AG09309 (cell line): Measurements from ENCODE around the gene GSK3B.

Experiments used
- DNase-seq: peaks from one replicate; pipeline ENCODE4 v3.0.0-alpha.2; 2010; ENCODE audit warnings: low read depth
- H3K4me3 ChIP-seq: 2 replicates; pipeline ENCODE4 v1.5.1; 2011; ENCODE audit warnings: mild to moderate bottlenecking, low read depth, low read length, moderate library complexity; ENCODE audit not compliant: control insufficient read depth
- CTCF ChIP-seq: IDR thresholded peaks from 2 replicates; pipeline ENCODE4 v1.5.1; 2011; ENCODE audit warnings: mild to moderate bottlenecking, low read depth, low read length, inconsistent platforms; ENCODE audit not compliant: insufficient read depth, control insufficient read depth; ENCODE audit errors: missing control alignments

GSK3B gene

GRCh38 chr3:119779731-119780383, 314.4 kb downstream of the GSK3B start:
- DNase-seq: no peak
- TF ChIP-seq CTCF: no peak
- no peak overlapping the region for H3K4me3 ChIP-seq

- DNase-seq: no peak
- TF ChIP-seq CTCF: no peak
- no peak overlapping the region for H3K4me3 ChIP-seq
Measured at GRCh38 chr3:119778811-119779210, 315.4 kb downstream of the GSK3B start.

- DNase-seq: no peak
- no peak for TF ChIP-seq CTCF
- H3K4me3 ChIP-seq: no peak overlapping the region
Measured at GRCh38 chr3:119778176-119778575, 316.1 kb downstream of the GSK3B start.

GRCh38 chr3:119776304-119776703, 317.9 kb downstream of the GSK3B start:
- TF ChIP-seq CTCF: no peak

GRCh38 chr3:119774444-119774843, 319.8 kb downstream of the GSK3B start:
- no peak for DNase-seq
- TF ChIP-seq CTCF: no peak
- no peak overlapping the region for H3K4me3 ChIP-seq

More at GRCh38 chr3:119776304-119776703, 317.9 kb downstream of the GSK3B start:
- no peak for DNase-seq
- no peak overlapping the region for H3K4me3 ChIP-seq
